Stomach smooth muscle (tissue), 2 donors: ENCODE data around the gene IKBKE.

Experiments
- H3K27ac ChIP-seq: one replicate; pipeline ENCODE4 v1.7.0; 2013; ENCODE audit warnings: mild to moderate bottlenecking, low read length, inconsistent platforms
- H3K27me3 ChIP-seq, 2 donors: one replicate each; pipeline ENCODE4 v1.7.0; 2013; ENCODE audit warnings: low read length in 2 of 2; ENCODE audit not compliant: insufficient read depth in 2 of 2, control insufficient read depth in 1 of 2
- H3K36me3 ChIP-seq, 2 donors: one replicate each; pipeline ENCODE4 v1.7.0; 2013; ENCODE audit warnings: low read length in 2 of 2; ENCODE audit not compliant: control insufficient read depth in 2 of 2, insufficient read depth in 2 of 2
- H3K4me1 ChIP-seq: one replicate; pipeline ENCODE4 v1.7.0; 2013; ENCODE audit warnings: low read length; ENCODE audit not compliant: control insufficient read depth, insufficient read depth
- H3K4me3 ChIP-seq, 2 donors: one replicate each; pipeline ENCODE4 v1.7.0; 2013; ENCODE audit warnings: low read length in 2 of 2
- H3K9ac ChIP-seq, 2 donors: one replicate each; pipeline ENCODE4 v1.7.0; 2013; ENCODE audit warnings: low read length in 2 of 2, mild to moderate bottlenecking in 1 of 2
- H3K9me3 ChIP-seq, 2 donors: one replicate each; pipeline ENCODE4 v1.7.0; 2013; ENCODE audit warnings: low read length in 2 of 2; ENCODE audit not compliant: control insufficient read depth in 2 of 2
- donor health status: healthy.
- donor health status: Pancreatic carcinoma.

The IKBKE gene

DNA sequence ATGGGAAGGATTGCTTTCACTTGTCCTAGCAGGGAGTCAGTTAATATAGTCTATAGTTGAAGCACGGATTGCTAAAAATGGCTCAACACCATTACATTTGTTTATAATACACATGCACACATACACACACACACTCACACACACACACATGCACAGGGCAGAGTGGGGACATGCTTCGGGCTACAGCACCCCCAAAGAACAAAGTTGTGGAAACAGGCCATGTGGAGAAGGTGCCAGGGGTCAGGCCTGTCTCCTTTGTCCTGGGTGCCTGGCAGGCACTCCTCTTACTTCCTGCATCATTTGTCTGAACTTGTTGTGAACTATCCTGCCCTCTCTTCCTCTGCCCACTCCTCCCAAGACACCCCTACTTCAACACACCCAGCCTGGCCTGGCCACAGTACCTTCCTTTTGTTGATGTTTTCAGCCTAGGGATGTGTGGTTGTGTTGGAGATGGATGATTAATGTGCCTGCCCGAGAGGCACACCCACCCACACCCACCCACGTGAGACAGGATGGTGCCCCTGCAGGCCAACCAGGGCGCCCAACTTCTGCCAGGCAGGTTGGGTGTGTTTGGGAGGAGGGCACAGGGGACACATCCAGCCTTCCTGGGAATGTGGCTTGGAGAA lies 54.6 kb downstream of the IKBKE start:
- no peaks in the 10 kb centered on the region for H3K9me3 ChIP-seq
- H3K27me3 ChIP-seq: no peaks in the 10 kb centered on the region
- no peaks in the 10 kb centered on the region for H3K4me1 ChIP-seq
- no peak overlapping the region for H3K9ac ChIP-seq
- H3K36me3 ChIP-seq: no peaks in the 10 kb centered on the region
- no peak overlapping the region for H3K4me3 ChIP-seq
- no peak overlapping the region for H3K27ac ChIP-seq

DNA sequence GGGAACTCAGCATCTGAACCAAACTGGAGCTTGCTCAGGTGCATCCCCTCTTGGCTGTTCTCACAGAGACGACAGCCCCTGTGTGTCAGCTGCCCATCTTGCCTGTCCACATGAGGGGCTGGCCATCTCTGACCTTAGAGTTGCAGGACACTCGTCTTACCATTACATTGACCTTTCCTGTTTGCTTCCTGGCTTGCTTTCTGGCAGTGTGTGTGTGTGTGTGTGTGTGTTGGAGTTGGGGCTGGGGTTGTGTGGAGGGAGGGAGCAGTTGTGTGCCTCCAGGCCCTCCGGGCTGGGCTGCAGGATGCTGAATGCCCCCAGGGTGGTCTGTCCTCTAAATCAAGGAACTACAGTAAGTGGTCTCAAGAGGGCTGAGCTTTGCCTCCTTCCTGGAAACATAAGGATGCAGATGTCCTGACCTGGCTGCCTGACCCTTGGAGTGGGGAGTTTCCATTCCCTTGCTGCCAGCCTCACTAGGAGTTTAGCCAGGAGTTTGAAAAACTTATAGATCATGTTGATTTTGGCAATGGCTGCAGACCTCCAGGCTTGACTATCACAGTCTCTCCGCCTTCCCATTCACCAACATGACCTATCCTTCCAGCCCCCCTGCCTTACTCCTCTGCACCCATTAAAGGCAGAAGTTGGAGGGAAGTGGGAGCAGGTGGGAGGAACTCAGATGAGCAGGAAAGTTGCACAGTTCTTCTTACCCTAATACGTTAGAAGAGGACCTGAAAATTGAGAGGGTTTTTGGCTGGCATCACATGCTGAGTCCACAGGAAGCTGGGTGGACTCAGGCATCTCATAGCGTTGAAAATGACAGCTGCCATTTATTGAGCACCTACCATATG lies 56.0 kb downstream of the IKBKE start:
- H3K9me3 ChIP-seq: no peaks in the 10 kb centered on the region
- no peak overlapping the region for H3K4me3 ChIP-seq
- no peaks in the 10 kb centered on the region for H3K36me3 ChIP-seq
- H3K27me3 ChIP-seq: peaks cover 0 to 2% of the 10 kb centered on the region in 2 donors
- no peaks in the 10 kb centered on the region for H3K4me1 ChIP-seq
- no peak overlapping the region for H3K27ac ChIP-seq
- H3K9ac ChIP-seq: no peak overlapping the region

DNA sequence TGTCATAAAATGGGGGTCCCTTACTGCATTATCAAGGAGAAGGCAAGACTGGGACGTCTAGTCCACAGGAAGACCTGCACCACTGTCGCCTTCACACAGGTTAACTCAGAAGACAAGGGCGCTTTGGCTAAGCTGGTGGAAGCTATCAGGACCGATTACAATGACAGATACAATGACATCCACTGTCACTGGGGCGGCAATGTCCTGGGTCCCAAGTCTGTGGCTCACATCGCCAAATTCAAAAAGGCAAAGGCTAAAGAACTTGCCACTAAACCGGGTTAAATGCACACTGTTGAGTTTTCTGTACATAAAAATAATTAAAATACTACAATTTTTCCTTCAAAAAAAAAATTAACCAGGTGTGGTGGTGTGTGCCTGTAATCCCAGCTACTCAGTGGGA lies 59.1 kb downstream of the IKBKE start:
- H3K4me1 ChIP-seq: no peaks in the 10 kb centered on the region
- no peaks in the 10 kb centered on the region for H3K36me3 ChIP-seq
- no peak overlapping the region for H3K27ac ChIP-seq
- no peak overlapping the region for H3K4me3 ChIP-seq
- H3K9ac ChIP-seq: no peak overlapping the region
- H3K9me3 ChIP-seq: no peaks in the 10 kb centered on the region
- H3K27me3 ChIP-seq: peaks cover 0 to 2% of the 10 kb centered on the region in 2 donors

DNA sequence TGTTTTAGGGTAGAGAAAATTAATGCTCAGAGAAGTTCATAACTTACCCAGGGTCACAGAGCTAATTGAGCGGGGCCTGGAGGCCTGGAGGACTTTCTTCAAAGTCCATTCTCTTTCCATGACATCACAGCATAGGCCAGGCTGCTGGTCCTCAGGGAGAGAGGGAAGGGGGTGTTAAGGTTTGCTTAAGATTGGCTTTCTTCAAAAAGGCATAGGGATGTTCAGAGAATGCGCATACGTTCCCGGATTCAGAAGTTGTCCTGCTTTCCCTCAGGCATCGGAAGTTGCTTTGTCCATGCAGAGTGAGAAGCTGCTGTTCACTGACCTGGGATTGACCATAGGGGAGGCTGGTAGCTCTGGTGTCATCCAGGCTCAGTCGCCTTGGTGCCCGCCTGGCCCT lies 62.1 kb downstream of the IKBKE start:
- Histone ChIP-seq H3K4me3 (no peak overlapping the region), H3K9ac (no peak overlapping the region), H3K4me1 (no peaks in the 10 kb centered on the region), H3K27ac (no peak overlapping the region), H3K9me3 (no peaks in the 10 kb centered on the region), H3K27me3 (peaks cover 0 to 3% of the 10 kb centered on the region in 2 donors), H3K36me3 (no peaks in the 10 kb centered on the region)

DNA sequence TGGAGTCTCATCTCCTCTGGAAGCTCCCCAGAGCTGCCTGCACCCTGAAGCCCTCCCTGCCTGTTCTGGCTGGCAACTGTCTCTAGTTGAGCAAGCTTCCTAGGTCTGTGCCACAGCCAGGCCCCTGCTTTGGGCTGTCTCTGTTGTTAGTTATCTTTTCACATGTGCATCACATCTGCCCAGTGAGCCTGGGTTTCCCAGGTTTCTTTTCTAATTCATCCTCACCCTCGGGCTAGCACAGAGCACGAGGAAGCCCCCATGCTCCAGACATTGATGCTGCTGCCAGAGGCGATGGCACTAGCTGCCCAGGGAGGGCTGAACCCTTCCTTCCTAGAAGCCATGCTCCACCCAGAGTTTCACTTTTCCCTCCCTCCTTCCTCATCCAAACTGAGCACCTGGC lies 64.3 kb downstream of the IKBKE start:
- Histone ChIP-seq H3K9ac (no peak overlapping the region), H3K4me1 (peaks cover under 1% of the 10 kb centered on the region), H3K27me3 (peaks cover 0 to 3% of the 10 kb centered on the region in 2 donors), H3K9me3 (no peaks in the 10 kb centered on the region), H3K4me3 (no peak overlapping the region), H3K27ac (no peak overlapping the region), H3K36me3 (no peaks in the 10 kb centered on the region)

DNA sequence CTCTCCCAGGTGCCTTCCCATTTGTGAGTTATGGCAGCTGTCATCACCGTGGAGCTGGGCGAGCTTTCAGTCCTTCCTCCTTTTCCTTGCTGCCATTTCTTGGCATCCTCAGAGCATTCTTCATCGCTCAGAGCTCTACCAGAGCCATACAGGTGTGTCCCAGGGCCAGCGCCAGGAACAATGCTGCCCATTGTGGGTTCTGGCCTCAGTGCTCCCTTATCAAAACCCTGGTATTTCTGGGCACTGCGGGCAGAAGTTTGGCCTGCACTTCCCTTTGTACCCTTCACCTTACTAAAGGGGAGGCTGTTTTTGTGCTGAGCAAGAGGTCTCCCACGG lies 65.5 kb downstream of the IKBKE start:
- Histone ChIP-seq H3K27me3 (peaks cover 0 to 2% of the 10 kb centered on the region in 2 donors), H3K4me1 (peaks cover 9% of the 10 kb centered on the region), H3K9me3 (no peaks in the 10 kb centered on the region), H3K27ac (no peak overlapping the region), H3K9ac (no peak overlapping the region), H3K36me3 (no peaks in the 10 kb centered on the region), H3K4me3 (no peak overlapping the region)

DNA sequence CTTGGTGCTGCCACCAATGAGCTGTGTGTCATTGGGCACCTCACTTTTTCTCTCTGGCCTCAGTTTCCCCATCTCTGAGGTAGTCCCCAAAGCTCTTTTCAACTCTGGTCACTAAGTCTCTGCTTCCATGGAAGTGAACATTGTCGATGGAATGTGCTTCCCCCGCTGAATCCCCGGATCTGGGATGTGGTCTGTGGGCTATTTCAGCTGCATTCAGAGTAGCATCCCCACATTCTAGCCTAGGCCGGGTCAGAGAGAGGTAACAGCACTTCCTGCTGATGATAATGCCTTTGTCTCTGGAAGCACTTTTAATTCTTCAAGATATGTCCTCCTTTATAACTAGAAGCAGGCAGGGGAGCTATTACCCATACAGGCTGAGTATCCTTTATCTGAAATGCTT lies 66.9 kb downstream of the IKBKE start:
- Histone ChIP-seq H3K4me3 (no peak overlapping the region), H3K4me1 (peaks cover 9% of the 10 kb centered on the region), H3K9ac (no peak overlapping the region), H3K27ac (no peak overlapping the region), H3K9me3 (no peaks in the 10 kb centered on the region), H3K27me3 (peaks cover 0 to 2% of the 10 kb centered on the region in 2 donors), H3K36me3 (no peaks in the 10 kb centered on the region)

DNA sequence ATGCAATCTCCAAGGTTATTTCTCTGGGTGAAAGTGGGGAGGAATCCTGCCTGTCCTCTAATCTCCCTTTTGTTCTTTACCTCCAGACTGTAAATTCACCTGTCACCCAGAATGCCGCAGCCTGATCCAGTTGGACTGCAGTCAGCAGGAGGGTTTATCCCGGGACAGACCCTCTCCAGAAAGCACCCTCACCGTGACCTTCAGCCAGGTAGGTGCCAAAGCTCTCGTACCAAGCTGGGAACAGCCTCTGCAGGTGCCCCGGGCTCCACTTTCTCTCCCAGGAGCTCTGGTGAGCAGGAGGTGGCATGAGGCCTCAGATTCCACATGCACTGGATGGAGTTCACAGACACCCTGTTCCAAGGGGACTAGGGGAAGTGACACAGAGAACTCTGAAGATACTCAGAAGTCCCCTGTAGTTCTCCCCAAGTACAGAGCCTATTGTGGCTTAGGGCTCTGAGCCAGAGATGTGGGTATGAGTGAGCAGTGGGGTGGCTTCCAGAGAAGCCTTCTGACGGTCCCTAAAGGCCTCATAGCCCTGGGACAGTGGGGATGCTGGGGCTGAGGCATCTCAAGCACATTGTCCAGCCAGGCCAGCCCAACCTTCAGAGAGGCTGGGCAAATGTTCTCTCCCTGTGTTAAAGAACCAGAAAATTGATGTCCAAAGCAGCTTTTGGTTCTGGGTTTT lies 68.0 kb downstream of the IKBKE start:
- no peak overlapping the region for H3K4me3 ChIP-seq
- peaks cover 9% of the 10 kb centered on the region for H3K4me1 ChIP-seq
- no peak overlapping the region for H3K27ac ChIP-seq
- H3K9ac ChIP-seq: no peak overlapping the region
- peaks cover 0 to 2% of the 10 kb centered on the region in 2 donors for H3K27me3 ChIP-seq
- no peaks in the 10 kb centered on the region for H3K9me3 ChIP-seq
- no peaks in the 10 kb centered on the region for H3K36me3 ChIP-seq

DNA sequence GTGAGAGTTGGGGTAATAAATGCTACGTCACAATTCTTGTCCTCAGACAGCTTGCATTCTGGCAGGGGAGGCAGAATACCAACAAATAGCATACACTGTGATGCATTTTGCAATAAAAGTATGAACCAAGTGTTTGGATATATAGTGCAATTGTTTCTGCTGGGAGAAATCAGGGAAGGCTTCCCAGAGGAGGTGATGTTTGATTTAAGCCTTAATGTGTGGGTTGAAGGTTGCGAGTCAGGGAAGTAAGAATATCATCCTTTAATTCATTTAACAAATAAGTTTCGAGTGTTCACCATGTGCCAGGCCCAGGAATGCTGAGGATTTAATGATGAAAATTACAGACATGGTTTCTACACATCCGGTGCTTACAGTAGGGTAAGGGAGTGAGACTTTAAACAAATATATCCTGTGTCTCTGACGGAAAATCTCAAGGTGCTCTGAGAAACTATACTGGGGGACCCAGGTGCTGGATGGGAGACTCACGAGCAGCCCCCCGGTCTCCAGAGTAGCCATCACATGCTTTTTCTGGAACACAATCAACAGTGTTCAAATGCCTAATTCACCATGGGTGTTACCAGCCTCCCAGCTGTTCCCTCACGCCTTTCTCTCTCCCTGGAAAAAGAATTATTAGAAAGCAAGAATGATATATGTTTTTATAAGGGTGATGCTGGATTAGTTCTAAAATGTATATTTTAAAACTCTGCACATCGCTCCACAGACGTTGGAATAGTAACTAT lies 68.8 kb downstream of the IKBKE start:
- no peak overlapping the region for H3K4me3 ChIP-seq
- H3K27ac ChIP-seq: no peak overlapping the region
- H3K9me3 ChIP-seq: no peaks in the 10 kb centered on the region
- H3K36me3 ChIP-seq: no peaks in the 10 kb centered on the region
- H3K27me3 ChIP-seq: peaks cover 0 to 2% of the 10 kb centered on the region in 2 donors
- no peak overlapping the region for H3K9ac ChIP-seq
- H3K4me1 ChIP-seq: peaks cover 9% of the 10 kb centered on the region

DNA sequence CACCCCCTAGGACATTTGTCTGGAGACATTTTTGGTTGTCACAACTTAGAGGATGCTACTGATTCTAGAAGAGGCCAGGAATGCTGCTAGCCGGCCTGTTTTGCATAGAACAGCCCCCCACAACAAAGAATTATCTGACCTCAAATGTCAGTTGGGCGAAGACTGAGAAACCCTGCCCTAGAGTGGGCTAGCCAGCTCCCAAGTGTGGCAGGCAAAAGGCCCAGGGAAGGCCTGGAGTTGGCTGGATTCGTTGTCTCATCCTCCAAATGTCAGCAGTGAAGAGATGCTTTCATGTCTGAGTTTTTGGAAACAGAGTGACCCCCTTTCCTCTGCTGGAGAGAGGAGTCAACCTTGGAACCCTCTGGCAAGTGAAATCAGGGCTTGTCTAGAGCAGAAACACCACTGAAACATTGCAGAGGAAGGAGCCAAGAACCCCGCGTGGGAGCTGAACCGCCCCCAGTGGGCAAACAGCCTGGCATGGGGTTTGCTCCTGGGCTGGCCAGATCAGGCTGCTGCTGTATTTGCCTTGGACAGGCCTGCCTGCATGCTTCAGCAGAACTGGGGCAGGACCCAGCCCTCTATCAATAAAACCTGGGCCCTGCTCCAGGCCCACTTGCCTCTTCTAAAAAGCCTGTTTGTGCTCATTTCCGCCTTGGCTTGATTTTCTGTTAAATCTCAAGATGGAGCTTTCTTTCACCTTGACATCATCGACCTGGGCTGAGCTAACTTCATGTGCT lies 69.9 kb downstream of the IKBKE start:
- Histone ChIP-seq H3K4me1 (peaks cover 13% of the 10 kb centered on the region), H3K9me3 (no peaks in the 10 kb centered on the region), H3K27ac (no peak overlapping the region), H3K9ac (no peak overlapping the region), H3K27me3 (peaks cover 0 to 2% of the 10 kb centered on the region in 2 donors), H3K4me3 (no peak overlapping the region), H3K36me3 (no peaks in the 10 kb centered on the region)
